NCI-H1436 (cell line): ENCODE measurements around the gene CRB3.

Source experiments
- DNase-seq: peaks from one replicate; lab custom pipeline; 2025; lab: John Stamatoyannopoulos, UW

The CRB3 gene

GRCh38 chr19:6433165-6433564, 30.9 kb upstream of the CRB3 start:
- DNase-seq, result no peak

- DNase-seq, result no peak
Measured at GRCh38 chr19:6433663-6434062, 30.4 kb upstream of the CRB3 start, which contains the start of gene SLC25A41. SLC25A41 (minus strand) TSS chr19:6433763; CDS start chr19:6433693, 70 bp downstream.

GRCh38 chr19:6439743-6440142, 24.3 kb upstream of the CRB3 start:
- DNase-seq, result no peak

GRCh38 chr19:6440905-6441304, 23.2 kb upstream of the CRB3 start:
- no peak for DNase-seq

- DNase-seq, result no peak
Measured at GRCh38 chr19:6442087-6442688, 21.9 kb upstream of the CRB3 start.

GRCh38 chr19:6443986-6444385, 20.1 kb upstream of the CRB3 start:
- DNase-seq, result no peak

GRCh38 chr19:6446452-6446851, 17.6 kb upstream of the CRB3 start:
- DNase-seq, result no peak

GRCh38 chr19:6448045-6448444, 16.0 kb upstream of the CRB3 start:
- DNase-seq, result no peak

GRCh38 chr19:6450166-6450565, 13.9 kb upstream of the CRB3 start:
- no peak for DNase-seq

- DNase-seq, result no peak
Measured at GRCh38 chr19:6451583-6452222, 12.4 kb upstream of the CRB3 start.

- DNase-seq, result no peak
Measured at GRCh38 chr19:6452223-6452614, 11.9 kb upstream of the CRB3 start.

- DNase-seq, result no peak
Measured at GRCh38 chr19:6452899-6453298, 11.2 kb upstream of the CRB3 start.

- DNase-seq, result no peak
Measured at GRCh38 chr19:6453951-6454565, 10.0 kb upstream of the CRB3 start.

GRCh38 chr19:6455924-6456323, 8.1 kb upstream of the CRB3 start:
- no peak for DNase-seq

- no peak for DNase-seq
Measured at GRCh38 chr19:6457958-6458694, 5.9 kb upstream of the CRB3 start.

GRCh38 chr19:6458695-6459261, 5.3 kb upstream of the CRB3 start:
- no peak for DNase-seq

GRCh38 chr19:6459262-6460098, 4.6 kb upstream of the CRB3 start, which contains the start of gene SLC25A23:
SLC25A23 (minus strand) TSS chr19:6459792; CDS start chr19:6459628, 164 bp downstream.
- peak; percentile 66 for DNase-seq

- peak; percentile 96 for DNase-seq
Measured at GRCh38 chr19:6460099-6460884, 3.8 kb upstream of the CRB3 start.

GRCh38 chr19:6465006-6465405, 935 bp downstream of the CRB3 start:
- no peak for DNase-seq

GRCh38 chr19:6465663-6466062, 1.6 kb downstream of the CRB3 start:
- no peak for DNase-seq
